MM.1S (cell line): ENCODE data around the gene TOX3.

Experiments
- DNase-seq: peaks from one replicate; pipeline ENCODE4 v3.0.0-alpha.2; 2015
- H2AFZ ChIP-seq: fragments of 300-600 bp; sonication (generic); 2 replicates; pipeline ENCODE4 v1.6.0; 2016; ENCODE audit warnings: antibody characterized with exemption, low read length
- H3F3A ChIP-seq: fragments of 300-600 bp; sonication (generic); 2 replicates; pipeline ENCODE4 v1.6.1; 2016; ENCODE audit warnings: mild to moderate bottlenecking, antibody characterized with exemption, low read length, moderate library complexity, mixed read lengths; ENCODE audit not compliant: insufficient read depth
- H3K27ac ChIP-seq: fragments of 300-600 bp; sonication (generic); 2 replicates; pipeline ENCODE4 v1.5.1; 2016; ENCODE audit warnings: mild to moderate bottlenecking, low read length
- H3K27me3 ChIP-seq: fragments of 300-600 bp; sonication (generic); replicated peaks from 2 replicates; pipeline ENCODE4 v1.6.0; 2016; ENCODE audit warnings: low read length; ENCODE audit not compliant: insufficient read depth
- H3K36me3 ChIP-seq: fragments of 300-600 bp; sonication (generic); replicated peaks from 2 replicates; pipeline ENCODE4 v1.6.1; 2016; ENCODE audit warnings: mild to moderate bottlenecking, low read length, mixed read lengths; ENCODE audit not compliant: insufficient read depth
- H3K4me1 ChIP-seq: fragments of 300-600 bp; sonication (generic); 2 replicates; pipeline ENCODE4 v1.6.1; 2016; ENCODE audit warnings: low read length, mixed read lengths
- H3K4me2 ChIP-seq: fragments of 300-600 bp; sonication (generic); 2 replicates; pipeline ENCODE4 v1.6.0; 2016; ENCODE audit warnings: low read depth, low read length
- H3K4me3 ChIP-seq: fragments of 300-600 bp; sonication (generic); 2 replicates; pipeline ENCODE4 v1.5.1; 2016; ENCODE audit warnings: low read length, mixed read lengths
- H3K79me2 ChIP-seq: fragments of 300-600 bp; sonication (generic); 2 replicates; pipeline ENCODE4 v1.6.1; 2016; ENCODE audit warnings: mixed run types, low read length, mixed read lengths
- H3K9ac ChIP-seq: fragments of 300-600 bp; sonication (generic); 2 replicates; pipeline ENCODE4 v1.6.1; 2016; ENCODE audit warnings: low read length, mixed read lengths
- H3K9me2 ChIP-seq: fragments of 300-600 bp; sonication (generic); replicated peaks from 2 replicates; pipeline ENCODE4 v1.6.1; 2016; ENCODE audit warnings: mild to moderate bottlenecking, low read length, mixed read lengths; ENCODE audit not compliant: insufficient read depth
- H3K9me3 ChIP-seq: fragments of 300-600 bp; sonication (generic); replicated peaks from 2 replicates; pipeline ENCODE4 v1.6.1; 2016; ENCODE audit warnings: mild to moderate bottlenecking, low read length, mixed read lengths; ENCODE audit not compliant: insufficient read depth
- H4K20me1 ChIP-seq: fragments of 300-600 bp; sonication (generic); 2 replicates; pipeline ENCODE4 v1.6.1; 2016; ENCODE audit warnings: mild to moderate bottlenecking, low read length, moderate library complexity, mixed read lengths; ENCODE audit not compliant: insufficient read depth
- CTCF ChIP-seq: fragments of 300-600 bp; sonication (generic); IDR thresholded peaks from 2 replicates; pipeline ENCODE4 v1.5.1; 2016; ENCODE audit warnings: antibody characterized with exemption, low read length, mixed read lengths
- EZH2 ChIP-seq: fragments of 300-600 bp; sonication (generic); optimal IDR thresholded peaks from 2 replicates; pipeline ENCODE3; 2017; ENCODE audit warnings: low read depth, mild to moderate bottlenecking, antibody characterized with exemption, low read length, mixed read lengths
- EZH2phosphoT487 ChIP-seq: fragments of 300-600 bp; sonication (generic); IDR thresholded peaks from 2 replicates; pipeline ENCODE4 v1.6.1; 2018; ENCODE audit warnings: antibody characterized with exemption, low read length

TOX3 gene

GRCh38 chr16:52492789-52493357 lies 54.1 kb downstream of the TOX3 start:
- H2AFZ ChIP-seq, result no peak overlapping the region
- no peak overlapping the region for H3K4me3 ChIP-seq
- H3K9me2 ChIP-seq, result 0 out of 2 replicates have a peak, but pooled peaks cover 3% of the 10 kb centered on the region
- no peaks in the 10 kb centered on the region for H3K79me2 ChIP-seq
- no peaks in the 10 kb centered on the region for H3F3A ChIP-seq
- H3K9me3 ChIP-seq, result no peaks in the 10 kb centered on the region
- no peaks in the 10 kb centered on the region for H3K27me3 ChIP-seq
- no peak overlapping the region for H3K9ac ChIP-seq
- no peaks in the 10 kb centered on the region for H3K4me1 ChIP-seq
- H3K4me2 ChIP-seq, result no peak overlapping the region
- no peaks in the 10 kb centered on the region for H3K36me3 ChIP-seq
- H4K20me1 ChIP-seq, result no peaks in the 10 kb centered on the region
- DNase-seq, result peak; percentile 45
- no peak overlapping the region for H3K27ac ChIP-seq
- TF ChIP-seq EZH2phosphoT487 (no peak), EZH2 (no peak), CTCF (no peak)

- 0 out of 2 replicates have a peak, but pooled peaks cover 2% of the 10 kb centered on the region for H3K9me2 ChIP-seq
- H3F3A ChIP-seq, result no peaks in the 10 kb centered on the region
- no peaks in the 10 kb centered on the region for H3K36me3 ChIP-seq
- no peaks in the 10 kb centered on the region for H3K9me3 ChIP-seq
- no peaks in the 10 kb centered on the region for H3K79me2 ChIP-seq
- no peak overlapping the region for H3K27ac ChIP-seq
- no peak for DNase-seq
- no peak overlapping the region for H3K4me3 ChIP-seq
- H4K20me1 ChIP-seq, result no peaks in the 10 kb centered on the region
- no peak overlapping the region for H2AFZ ChIP-seq
- H3K4me2 ChIP-seq, result no peak overlapping the region
- no peak for TF ChIP-seq EZH2
- TF ChIP-seq EZH2phosphoT487, result no peak
- TF ChIP-seq CTCF, result no peak
- H3K4me1 ChIP-seq, result no peaks in the 10 kb centered on the region
- no peak overlapping the region for H3K9ac ChIP-seq
- H3K27me3 ChIP-seq, result no peaks in the 10 kb centered on the region
Measured at GRCh38 chr16:52491216-52491615, 55.7 kb downstream of the TOX3 start.

DNA sequence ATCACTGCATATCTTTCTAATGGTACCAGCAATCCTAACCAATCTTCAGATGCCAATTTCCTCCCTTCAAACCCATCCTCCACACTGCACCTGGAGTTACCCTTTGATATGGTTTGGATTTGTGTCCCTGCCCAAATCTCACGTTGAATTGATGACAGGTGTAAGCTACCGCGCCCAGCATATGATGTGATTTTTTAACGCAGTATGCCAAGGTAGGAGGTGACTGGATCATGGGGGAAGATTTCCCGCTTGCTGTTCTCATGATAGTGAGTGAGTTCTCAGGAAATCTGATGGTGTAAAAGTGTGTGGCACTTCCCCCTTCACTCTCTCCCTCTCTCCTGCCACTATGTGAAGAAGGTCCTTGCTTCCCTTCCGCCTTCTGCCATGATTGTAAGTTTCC lies 57.0 kb downstream of the TOX3 start:
- H3K9me2 ChIP-seq, result no peaks in the 10 kb centered on the region
- no peaks in the 10 kb centered on the region for H4K20me1 ChIP-seq
- no peak overlapping the region for H3K9ac ChIP-seq
- no peaks in the 10 kb centered on the region for H3K9me3 ChIP-seq
- no peak overlapping the region for H2AFZ ChIP-seq
- H3K4me2 ChIP-seq, result no peak overlapping the region
- no peak overlapping the region for H3K4me3 ChIP-seq
- no peak for DNase-seq
- H3K4me1 ChIP-seq, result no peaks in the 10 kb centered on the region
- H3F3A ChIP-seq, result no peaks in the 10 kb centered on the region
- no peaks in the 10 kb centered on the region for H3K36me3 ChIP-seq
- H3K79me2 ChIP-seq, result no peaks in the 10 kb centered on the region
- H3K27me3 ChIP-seq, result no peaks in the 10 kb centered on the region
- H3K27ac ChIP-seq, result no peak overlapping the region
- TF ChIP-seq EZH2 (no peak), EZH2phosphoT487 (no peak), CTCF (no peak)
